Parathyroid adenoma (tissue), 2 donors: ENCODE measurements around the gene CLPTM1.
A peak's percentile ranks its signal among the peaks of the same experiment; 100 is the strongest.

Source experiments
- H2AFZ ChIP-seq: fragments of 300-600 bp; sonication (generic); one replicate; pipeline ENCODE4 v1.7.0; 2017; ENCODE audit warnings: antibody characterized with exemption, mild to moderate bottlenecking
- H3K27ac ChIP-seq: fragments of 300-600 bp; sonication (generic); one replicate; pipeline ENCODE4 v1.7.0; 2017
- H3K27me3 ChIP-seq: fragments of 300-600 bp; sonication (generic); one replicate; pipeline ENCODE4 v1.7.0; 2017; ENCODE audit warnings: low read length; ENCODE audit not compliant: control insufficient read depth, insufficient read depth
- H3K36me3 ChIP-seq: fragments of 300-600 bp; sonication (generic); one replicate; pipeline ENCODE4 v1.7.0; 2017; ENCODE audit warnings: low read length; ENCODE audit not compliant: control insufficient read depth, insufficient read depth
- H3K4me1 ChIP-seq: fragments of 300-600 bp; sonication (generic); one replicate; pipeline ENCODE4 v1.7.0; 2017; ENCODE audit warnings: control low read depth
- H3K4me2 ChIP-seq: fragments of 300-600 bp; sonication (generic); one replicate; pipeline ENCODE4 v1.7.0; 2017; ENCODE audit warnings: low read length
- H3K4me3 ChIP-seq: fragments of 300-600 bp; sonication (generic); one replicate; pipeline ENCODE4 v1.7.0; 2017; ENCODE audit warnings: low read depth, low read length
- H3K79me2 ChIP-seq: fragments of 300-600 bp; sonication (generic); one replicate; pipeline ENCODE4 v1.7.0; 2017; ENCODE audit warnings: control low read depth
- H3K9ac ChIP-seq: fragments of 300-600 bp; sonication (generic); one replicate; pipeline ENCODE4 v1.7.0; 2017; ENCODE audit warnings: mild to moderate bottlenecking
- H3K9me3 ChIP-seq: fragments of 300-600 bp; sonication (generic); one replicate; pipeline ENCODE4 v1.7.0; 2017; ENCODE audit warnings: low read length; ENCODE audit not compliant: control insufficient read depth
- TF ChIP-seq, protein P1 (sequence below): fragments of 300-600 bp; sonication (generic); IDR thresholded peaks from one replicate; pipeline ENCODE4 v1.7.0; 2017; ENCODE audit warnings: antibody characterized with exemption, mild to moderate bottlenecking
- donor health status: primary hyperparathyroidism.

Gene CLPTM1

DNA sequence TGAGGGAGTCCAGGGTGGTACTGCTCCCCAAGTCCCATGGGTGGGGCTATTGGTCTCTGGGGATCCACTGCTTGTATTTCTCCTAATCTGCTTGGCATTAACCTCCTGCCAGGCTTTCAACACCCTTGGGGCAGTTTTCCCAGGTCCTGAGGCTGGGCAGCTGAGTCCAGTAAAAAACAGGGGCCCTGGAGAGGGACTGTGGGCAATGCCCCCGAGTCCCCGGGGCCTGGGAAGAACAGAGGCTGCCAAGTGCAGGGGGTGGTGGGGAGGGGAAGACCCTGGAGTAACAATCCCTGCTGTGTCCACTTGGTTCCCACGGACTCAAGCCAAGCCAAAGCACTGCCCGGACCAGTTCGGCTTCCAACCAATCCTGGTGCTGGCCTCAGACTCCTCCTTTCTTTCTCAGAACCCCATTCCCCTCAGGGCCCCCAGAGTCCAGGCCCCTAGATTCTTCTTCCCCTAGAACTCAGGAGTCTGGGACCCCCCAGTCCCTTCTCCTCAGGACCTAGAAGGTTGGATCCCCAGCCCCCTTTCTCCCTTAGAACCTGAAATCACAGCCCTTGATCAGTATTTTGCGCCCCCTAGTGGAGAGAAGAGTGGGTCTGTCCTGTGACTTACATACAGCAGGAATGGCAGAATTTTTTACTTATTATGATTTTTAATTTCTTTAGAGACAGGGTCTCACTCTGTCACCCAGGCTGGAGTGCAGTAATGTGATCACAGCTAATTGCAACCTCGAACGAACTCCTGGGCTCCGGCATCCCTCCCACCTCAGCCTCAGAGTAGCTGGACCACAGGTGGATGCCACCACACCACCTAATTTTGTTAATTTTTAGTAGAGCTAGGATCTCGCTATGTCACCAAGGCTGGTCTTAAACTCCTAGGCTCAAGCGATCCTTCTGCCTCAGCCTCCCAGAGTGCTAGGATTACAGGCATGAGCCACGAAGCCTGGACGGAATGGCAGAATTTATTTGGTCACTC, 3.7 kb upstream of the CLPTM1 start:
- peak overlapping the region; percentile 41 for H3K4me2 ChIP-seq
- peaks cover 4% of the 10 kb centered on the region for H3K4me1 ChIP-seq
- peaks cover 38% of the 10 kb centered on the region for H3K79me2 ChIP-seq
- no peak overlapping the region for H3K4me3 ChIP-seq
- TF ChIP-seq, protein P1, sequence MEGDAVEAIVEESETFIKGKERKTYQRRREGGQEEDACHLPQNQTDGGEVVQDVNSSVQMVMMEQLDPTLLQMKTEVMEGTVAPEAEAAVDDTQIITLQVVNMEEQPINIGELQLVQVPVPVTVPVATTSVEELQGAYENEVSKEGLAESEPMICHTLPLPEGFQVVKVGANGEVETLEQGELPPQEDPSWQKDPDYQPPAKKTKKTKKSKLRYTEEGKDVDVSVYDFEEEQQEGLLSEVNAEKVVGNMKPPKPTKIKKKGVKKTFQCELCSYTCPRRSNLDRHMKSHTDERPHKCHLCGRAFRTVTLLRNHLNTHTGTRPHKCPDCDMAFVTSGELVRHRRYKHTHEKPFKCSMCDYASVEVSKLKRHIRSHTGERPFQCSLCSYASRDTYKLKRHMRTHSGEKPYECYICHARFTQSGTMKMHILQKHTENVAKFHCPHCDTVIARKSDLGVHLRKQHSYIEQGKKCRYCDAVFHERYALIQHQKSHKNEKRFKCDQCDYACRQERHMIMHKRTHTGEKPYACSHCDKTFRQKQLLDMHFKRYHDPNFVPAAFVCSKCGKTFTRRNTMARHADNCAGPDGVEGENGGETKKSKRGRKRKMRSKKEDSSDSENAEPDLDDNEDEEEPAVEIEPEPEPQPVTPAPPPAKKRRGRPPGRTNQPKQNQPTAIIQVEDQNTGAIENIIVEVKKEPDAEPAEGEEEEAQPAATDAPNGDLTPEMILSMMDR, result peak; percentile 96
- no peak overlapping the region for H3K27ac ChIP-seq
- no peaks in the 10 kb centered on the region for H3K27me3 ChIP-seq
- H2AFZ ChIP-seq, result peak overlapping the region; percentile 52
- H3K36me3 ChIP-seq, result no peaks in the 10 kb centered on the region
- no peaks in the 10 kb centered on the region for H3K9me3 ChIP-seq
- no peak overlapping the region for H3K9ac ChIP-seq

DNA sequence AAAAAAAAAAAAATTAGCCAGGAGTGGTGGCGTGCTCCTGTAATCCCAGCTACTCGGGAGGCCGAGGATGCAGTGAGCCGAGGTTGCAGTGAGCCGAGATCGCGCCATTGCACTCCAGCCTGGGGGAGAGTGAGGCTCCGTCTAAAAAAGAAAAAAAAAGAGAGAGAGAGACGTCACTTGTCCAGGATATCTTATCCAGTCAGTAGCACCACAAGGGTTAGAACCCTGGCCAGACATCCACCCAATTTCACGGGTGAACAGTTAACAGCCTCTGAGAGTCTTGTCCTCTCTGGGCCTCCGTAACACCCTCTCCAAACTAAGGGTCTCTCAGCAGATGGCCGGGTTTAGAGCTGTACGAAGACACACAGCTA, 917 bp upstream of the CLPTM1 start:
- Histone ChIP-seq H2AFZ (peak overlapping the region; percentile 98), H3K79me2 (peaks cover 63% of the 10 kb centered on the region), H3K4me1 (peaks cover 8% of the 10 kb centered on the region), H3K9me3 (no peaks in the 10 kb centered on the region), H3K4me2 (peak overlapping the region; percentile 96), H3K4me3 (peak overlapping the region; percentile 90), H3K9ac (peak overlapping the region; percentile 91), H3K27me3 (no peaks in the 10 kb centered on the region), H3K36me3 (no peaks in the 10 kb centered on the region), H3K27ac (peak overlapping the region; percentile 92)
- TF ChIP-seq, protein P1, result no peak

DNA sequence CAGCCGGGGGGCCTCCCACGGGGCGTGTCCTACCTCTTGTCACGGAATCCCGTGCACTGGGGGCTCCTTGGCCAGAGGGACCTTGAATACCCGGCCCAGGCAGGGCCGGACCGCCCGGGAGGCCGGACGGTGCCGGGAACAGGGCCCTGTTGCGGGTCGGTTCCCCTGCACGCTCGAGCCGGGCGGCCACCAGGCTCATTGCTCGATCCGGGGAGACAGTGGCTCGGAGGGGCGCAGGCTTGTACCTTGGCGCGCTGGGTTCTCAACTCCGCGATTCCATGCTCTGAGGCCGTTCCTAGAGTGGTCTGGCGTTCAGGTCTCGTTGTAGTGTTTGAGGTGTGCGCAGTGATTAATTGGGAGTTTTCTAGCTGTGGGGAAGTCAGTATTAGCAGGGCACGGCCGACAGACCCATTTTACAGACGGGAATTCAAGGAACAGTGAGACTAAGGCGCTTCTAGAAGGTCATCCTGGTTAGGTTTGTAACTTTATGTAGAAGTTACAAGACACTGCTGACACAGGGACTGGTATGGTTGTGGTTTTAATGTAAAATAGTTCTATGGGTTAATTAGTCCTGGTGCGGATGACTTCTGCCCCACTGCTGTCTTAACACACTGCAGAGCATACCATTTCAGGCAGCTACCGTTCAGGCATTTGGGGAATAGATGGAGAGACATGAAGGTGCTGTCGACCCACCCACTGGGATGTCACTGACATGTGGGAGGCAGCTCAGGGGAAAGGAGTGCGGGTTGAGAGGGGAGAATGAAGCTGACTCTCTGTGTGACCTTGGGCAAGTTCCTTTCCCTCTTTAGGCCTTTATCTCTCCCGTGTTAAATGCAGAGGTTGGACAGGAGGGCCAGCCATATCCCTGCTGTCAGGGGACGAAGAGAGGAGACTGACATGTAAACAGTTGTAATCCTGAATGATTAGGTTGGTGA, 592 bp downstream of the CLPTM1 start:
- H3K9ac ChIP-seq, result peak overlapping the region; percentile 96
- H3K27me3 ChIP-seq, result no peaks in the 10 kb centered on the region
- H3K27ac ChIP-seq, result peak overlapping the region; percentile 92
- H3K4me1 ChIP-seq, result peaks cover 8% of the 10 kb centered on the region
- peak overlapping the region; percentile 90 for H3K4me2 ChIP-seq
- H3K79me2 ChIP-seq, result peaks cover 74% of the 10 kb centered on the region
- H3K4me3 ChIP-seq, result peak overlapping the region; percentile 90
- no peaks in the 10 kb centered on the region for H3K9me3 ChIP-seq
- no peaks in the 10 kb centered on the region for H3K36me3 ChIP-seq
- TF ChIP-seq, protein P1, result no peak
- H2AFZ ChIP-seq, result peak overlapping the region; percentile 87

DNA sequence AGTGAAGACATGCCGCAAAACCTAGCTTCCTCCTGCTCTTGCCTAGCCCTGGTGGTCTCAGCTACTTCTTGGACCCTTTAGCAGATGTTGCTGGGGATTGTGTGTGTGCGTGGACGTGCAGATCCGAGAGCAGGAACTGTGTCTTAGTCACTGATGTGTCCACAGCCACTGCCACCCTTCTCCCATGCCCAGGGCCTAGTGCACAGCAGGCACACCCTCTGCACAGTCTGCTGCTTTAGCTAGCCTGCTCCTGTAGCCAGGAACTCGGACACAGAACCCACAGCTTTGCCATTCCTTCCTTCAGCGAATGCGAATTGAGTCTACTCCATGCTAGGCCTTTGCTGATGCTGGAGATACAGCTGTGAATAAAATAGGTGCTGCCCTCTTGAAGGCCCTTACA, 2.3 kb downstream of the CLPTM1 start:
- TF ChIP-seq, protein P1, result no peak
- H3K4me2 ChIP-seq, result no peak overlapping the region
- no peak overlapping the region for H3K9ac ChIP-seq
- H3K27ac ChIP-seq, result no peak overlapping the region
- no peak overlapping the region for H2AFZ ChIP-seq
- H3K4me1 ChIP-seq, result peaks cover 8% of the 10 kb centered on the region
- H3K9me3 ChIP-seq, result no peaks in the 10 kb centered on the region
- peaks cover 69% of the 10 kb centered on the region for H3K79me2 ChIP-seq
- no peaks in the 10 kb centered on the region for H3K27me3 ChIP-seq
- no peaks in the 10 kb centered on the region for H3K36me3 ChIP-seq
- H3K4me3 ChIP-seq, result no peak overlapping the region
